OCI-LY1 (cell line): ENCODE data around the gene TJP3.

Source experiments
- H2AFZ ChIP-seq: fragments of 200-600 bp; sonication (generic), shearing (Covaris generic); 2 replicates; pipeline ENCODE4 v1.6.0; 2014; ENCODE audit warnings: antibody characterized with exemption, mild to moderate bottlenecking, low read length
- H3F3A ChIP-seq: fragments of 200-600 bp; sonication (generic), shearing (Covaris generic); 2 replicates; pipeline ENCODE4 v1.6.0; 2014; ENCODE audit warnings: mild to moderate bottlenecking, antibody characterized with exemption, low read length, moderate library complexity; ENCODE audit not compliant: insufficient read depth
- H3K27ac ChIP-seq: fragments of 200-600 bp; sonication (generic); 2 replicates; pipeline ENCODE4 v1.5.1; 2014; ENCODE audit warnings: low read length, mixed run types, mild to moderate bottlenecking, low read depth; ENCODE audit not compliant: poor library complexity, severe bottlenecking
- H3K27me3 ChIP-seq: fragments of 200-600 bp; sonication (generic); 2 replicates; pipeline ENCODE4 v1.6.0; 2014; ENCODE audit warnings: antibody characterized with exemption, mild to moderate bottlenecking, low read length, moderate library complexity; ENCODE audit not compliant: insufficient read depth
- H3K36me3 ChIP-seq: fragments of 200-600 bp; sonication (generic); 2 replicates; pipeline ENCODE4 v1.6.1; 2014; ENCODE audit warnings: mild to moderate bottlenecking, antibody characterized with exemption, low read length, moderate library complexity, mixed read lengths; ENCODE audit not compliant: insufficient read depth
- H3K4me1 ChIP-seq: fragments of 200-600 bp; sonication (generic); 2 replicates; pipeline ENCODE4 v1.5.1; 2014; ENCODE audit warnings: mild to moderate bottlenecking, low read length, moderate library complexity; ENCODE audit not compliant: insufficient read depth, severe bottlenecking
- H3K4me2 ChIP-seq: fragments of 200-600 bp; sonication (generic), shearing (Covaris generic); 2 replicates; pipeline ENCODE4 v1.6.1; 2014; ENCODE audit warnings: low read length
- H3K4me3 ChIP-seq: fragments of 200-600 bp; sonication (generic); 2 replicates; pipeline ENCODE4 v1.5.1; 2014; ENCODE audit warnings: low read length, low read depth, mild to moderate bottlenecking, mixed read lengths; ENCODE audit not compliant: poor library complexity, severe bottlenecking
- H3K79me2 ChIP-seq: fragments of 200-600 bp; shearing (Covaris generic); 2 replicates; pipeline ENCODE4 v1.6.1; 2016; ENCODE audit warnings: mixed run types, low read length, mixed read lengths; ENCODE audit not compliant: insufficient read depth
- H3K9ac ChIP-seq: fragments of 200-600 bp; sonication (generic), shearing (Covaris generic); 2 replicates; pipeline ENCODE4 v1.6.1; 2014; ENCODE audit warnings: mild to moderate bottlenecking, low read length, mixed read lengths
- H3K9me2 ChIP-seq: fragments of 200-600 bp; sonication (generic), shearing (Covaris generic); 2 replicates; pipeline ENCODE4 v1.6.1; 2014; ENCODE audit warnings: low read depth, mild to moderate bottlenecking, low read length, mixed read lengths
- H3K9me3 ChIP-seq: fragments of 200-600 bp; shearing (Covaris generic); 2 replicates; pipeline ENCODE4 v1.6.1; 2014; ENCODE audit warnings: low read length, mixed read lengths
- H4K20me1 ChIP-seq: fragments of 200-600 bp; sonication (generic), shearing (Covaris generic); 2 replicates; pipeline ENCODE4 v1.6.0; 2016; ENCODE audit warnings: mild to moderate bottlenecking, low read length; ENCODE audit not compliant: insufficient read depth
- CTCF ChIP-seq: fragments of 200-600 bp; sonication (generic), shearing (Covaris generic); IDR thresholded peaks from 2 replicates; pipeline ENCODE4 v1.5.1; 2017; ENCODE audit warnings: mild to moderate bottlenecking, antibody characterized with exemption, low read length, moderate library complexity, mixed read lengths
- EZH2 ChIP-seq: fragments of 200-600 bp; sonication (generic), shearing (Covaris generic); IDR thresholded peaks from 2 replicates; pipeline ENCODE4 v1.8.0; 2017; ENCODE audit warnings: borderline replicate concordance, mixed run types, mild to moderate bottlenecking, antibody characterized with exemption, low read length, moderate library complexity, mixed read lengths

Gene TJP3

DNA sequence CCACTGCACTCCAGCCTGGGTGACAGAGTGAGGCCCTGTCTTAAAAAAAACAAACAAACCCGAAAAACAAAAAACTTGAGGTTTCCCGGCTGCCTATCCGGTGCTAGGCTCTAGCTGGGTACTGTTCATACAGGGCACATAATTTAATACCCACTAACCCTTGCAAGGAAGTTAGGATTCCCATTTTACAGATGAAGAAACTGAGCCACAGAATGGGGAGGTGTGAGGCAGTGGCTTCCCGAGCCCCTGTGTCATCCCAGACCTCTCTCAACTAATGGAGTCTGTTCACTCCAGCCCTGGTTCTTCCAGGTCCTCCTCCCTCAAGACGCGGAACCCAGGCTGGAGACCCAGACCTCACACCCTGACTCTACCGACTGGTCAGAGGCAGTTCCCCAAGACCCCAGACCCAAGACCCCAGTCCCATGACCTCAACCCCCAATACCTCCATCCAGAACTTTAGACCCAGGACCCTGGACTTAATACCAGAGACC is 52.7 kb downstream of the TJP3 start:
- H3K27me3 ChIP-seq, result no peaks in the 10 kb centered on the region
- H2AFZ ChIP-seq, result no peak overlapping the region
- peaks cover 21% of the 10 kb centered on the region; the same call in 1 of the 2 replicates for H3K36me3 ChIP-seq
- H3F3A ChIP-seq, result no peaks in the 10 kb centered on the region
- H4K20me1 ChIP-seq, result no peaks in the 10 kb centered on the region
- TF ChIP-seq EZH2, result no peak
- no peak for TF ChIP-seq CTCF
- H3K79me2 ChIP-seq, result no peaks in the 10 kb centered on the region
- peak overlapping the region; percentile 90 for H3K9ac ChIP-seq
- H3K4me3 ChIP-seq, result peak overlapping the region; percentile 84
- no peaks in the 10 kb centered on the region for H3K9me2 ChIP-seq
- no peaks in the 10 kb centered on the region for H3K9me3 ChIP-seq
- peaks cover 25% of the 10 kb centered on the region for H3K4me1 ChIP-seq
- H3K27ac ChIP-seq, result peak overlapping the region; percentile 9
- H3K4me2 ChIP-seq, result peak overlapping the region; percentile 75

GRCh38 chr19:3761382-3762129 is 53.4 kb downstream of the TJP3 start, which contains the start of gene APBA3:
APBA3 (minus strand) TSS chr19:3761692; CDS start chr19:3760264, 1,428 bp downstream.
- Histone ChIP-seq H3K27me3 (no peaks in the 10 kb centered on the region), H3K36me3 (peaks cover 24% of the 10 kb centered on the region; the same call in 1 of the 2 replicates), H3K9ac (peak within 1 kb of the TSS; percentile 90), H3K4me3 (peak within 1 kb of the TSS; percentile 84), H3K27ac (peak within 1 kb of the TSS; percentile 90), H4K20me1 (no peaks in the 10 kb centered on the region), H3F3A (no peaks in the 10 kb centered on the region), H3K9me2 (no peaks in the 10 kb centered on the region), H3K79me2 (no peaks in the 10 kb centered on the region), H3K4me2 (peak within 1 kb of the TSS; percentile 75), H3K4me1 (peaks cover 25% of the 10 kb centered on the region), H3K9me3 (no peaks in the 10 kb centered on the region), H2AFZ (no peak within 1 kb of the TSS)
- TF ChIP-seq EZH2 (no peak), CTCF (peak; percentile 87)

- H3F3A ChIP-seq, result no peaks in the 10 kb centered on the region
- no peaks in the 10 kb centered on the region for H3K79me2 ChIP-seq
- H3K27me3 ChIP-seq, result no peaks in the 10 kb centered on the region
- H3K4me2 ChIP-seq, result peak overlapping the region; percentile 75
- no peak overlapping the region; the same call in 1 of the 2 replicates for H3K9ac ChIP-seq
- peak overlapping the region; percentile 84 for H3K4me3 ChIP-seq
- no peaks in the 10 kb centered on the region for H3K9me3 ChIP-seq
- H3K9me2 ChIP-seq, result no peaks in the 10 kb centered on the region
- TF ChIP-seq EZH2, result no peak
- TF ChIP-seq CTCF, result no peak
- no peaks in the 10 kb centered on the region for H4K20me1 ChIP-seq
- H3K4me1 ChIP-seq, result peaks cover 25% of the 10 kb centered on the region
- peaks cover 26% of the 10 kb centered on the region for H3K36me3 ChIP-seq
- H2AFZ ChIP-seq, result no peak overlapping the region
- H3K27ac ChIP-seq, result peak overlapping the region; percentile 90
These were observed 53.9 kb downstream of the TJP3 start for GRCh38 chr19:3762130-3762473.
